ENCODE results near the gene CCDC142.

Gene CCDC142

DNA sequence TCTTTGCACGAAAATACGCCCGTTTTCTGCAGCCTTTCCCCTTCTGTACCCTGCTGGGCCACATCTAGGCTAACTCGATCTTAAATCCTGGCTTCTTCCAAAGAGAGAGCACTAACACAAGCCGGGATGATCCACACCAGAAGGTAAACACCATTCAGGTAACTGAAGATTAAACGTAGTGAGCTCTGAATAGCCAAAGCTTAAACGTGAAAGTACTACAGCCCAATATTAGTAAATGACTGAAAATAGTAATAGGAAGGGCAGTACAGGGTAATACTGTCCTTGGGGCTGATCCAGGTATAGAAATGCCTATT, 9.9 kb downstream of the CCDC142 start:
- TF ChIP-seq EGR1 (IDR thresholded peaks at IDR 0.05), result no peak
- no peak for TF ChIP-seq ZBTB7A (IDR thresholded peaks at IDR 0.05; ENCODE audit: low read depth)
- no peak for TF ChIP-seq TCF12 (IDR thresholded peaks at IDR 0.05; ENCODE audit: low read depth)
- TF ChIP-seq EP300 (IDR thresholded peaks at IDR 0.05; ENCODE audit: borderline replicate concordance), result no peak
- no peak for TF ChIP-seq YY1 (IDR thresholded peaks at IDR 0.05; ENCODE audit: low read depth)
- no peak for TF ChIP-seq CEBPB (IDR thresholded peaks at IDR 0.05)
- TF ChIP-seq TEAD4 (IDR thresholded peaks at IDR 0.05), result no peak
- TF ChIP-seq, protein P1, sequence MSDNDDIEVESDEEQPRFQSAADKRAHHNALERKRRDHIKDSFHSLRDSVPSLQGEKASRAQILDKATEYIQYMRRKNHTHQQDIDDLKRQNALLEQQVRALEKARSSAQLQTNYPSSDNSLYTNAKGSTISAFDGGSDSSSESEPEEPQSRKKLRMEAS (IDR thresholded peaks at IDR 0.05), result no peak
- TF ChIP-seq, protein P2, sequence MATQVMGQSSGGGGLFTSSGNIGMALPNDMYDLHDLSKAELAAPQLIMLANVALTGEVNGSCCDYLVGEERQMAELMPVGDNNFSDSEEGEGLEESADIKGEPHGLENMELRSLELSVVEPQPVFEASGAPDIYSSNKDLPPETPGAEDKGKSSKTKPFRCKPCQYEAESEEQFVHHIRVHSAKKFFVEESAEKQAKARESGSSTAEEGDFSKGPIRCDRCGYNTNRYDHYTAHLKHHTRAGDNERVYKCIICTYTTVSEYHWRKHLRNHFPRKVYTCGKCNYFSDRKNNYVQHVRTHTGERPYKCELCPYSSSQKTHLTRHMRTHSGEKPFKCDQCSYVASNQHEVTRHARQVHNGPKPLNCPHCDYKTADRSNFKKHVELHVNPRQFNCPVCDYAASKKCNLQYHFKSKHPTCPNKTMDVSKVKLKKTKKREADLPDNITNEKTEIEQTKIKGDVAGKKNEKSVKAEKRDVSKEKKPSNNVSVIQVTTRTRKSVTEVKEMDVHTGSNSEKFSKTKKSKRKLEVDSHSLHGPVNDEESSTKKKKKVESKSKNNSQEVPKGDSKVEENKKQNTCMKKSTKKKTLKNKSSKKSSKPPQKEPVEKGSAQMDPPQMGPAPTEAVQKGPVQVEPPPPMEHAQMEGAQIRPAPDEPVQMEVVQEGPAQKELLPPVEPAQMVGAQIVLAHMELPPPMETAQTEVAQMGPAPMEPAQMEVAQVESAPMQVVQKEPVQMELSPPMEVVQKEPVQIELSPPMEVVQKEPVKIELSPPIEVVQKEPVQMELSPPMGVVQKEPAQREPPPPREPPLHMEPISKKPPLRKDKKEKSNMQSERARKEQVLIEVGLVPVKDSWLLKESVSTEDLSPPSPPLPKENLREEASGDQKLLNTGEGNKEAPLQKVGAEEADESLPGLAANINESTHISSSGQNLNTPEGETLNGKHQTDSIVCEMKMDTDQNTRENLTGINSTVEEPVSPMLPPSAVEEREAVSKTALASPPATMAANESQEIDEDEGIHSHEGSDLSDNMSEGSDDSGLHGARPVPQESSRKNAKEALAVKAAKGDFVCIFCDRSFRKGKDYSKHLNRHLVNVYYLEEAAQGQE (IDR thresholded peaks at IDR 0.05; ENCODE audit: low read depth), result no peak
- no peak for TF ChIP-seq RAD21 (IDR thresholded peaks at IDR 0.05; ENCODE audit: low read depth)
- no peak for TF ChIP-seq NFIC (IDR thresholded peaks at IDR 0.05)
- TF ChIP-seq CREB1 (IDR thresholded peaks at IDR 0.05; ENCODE audit: low read depth), result no peak

DNA sequence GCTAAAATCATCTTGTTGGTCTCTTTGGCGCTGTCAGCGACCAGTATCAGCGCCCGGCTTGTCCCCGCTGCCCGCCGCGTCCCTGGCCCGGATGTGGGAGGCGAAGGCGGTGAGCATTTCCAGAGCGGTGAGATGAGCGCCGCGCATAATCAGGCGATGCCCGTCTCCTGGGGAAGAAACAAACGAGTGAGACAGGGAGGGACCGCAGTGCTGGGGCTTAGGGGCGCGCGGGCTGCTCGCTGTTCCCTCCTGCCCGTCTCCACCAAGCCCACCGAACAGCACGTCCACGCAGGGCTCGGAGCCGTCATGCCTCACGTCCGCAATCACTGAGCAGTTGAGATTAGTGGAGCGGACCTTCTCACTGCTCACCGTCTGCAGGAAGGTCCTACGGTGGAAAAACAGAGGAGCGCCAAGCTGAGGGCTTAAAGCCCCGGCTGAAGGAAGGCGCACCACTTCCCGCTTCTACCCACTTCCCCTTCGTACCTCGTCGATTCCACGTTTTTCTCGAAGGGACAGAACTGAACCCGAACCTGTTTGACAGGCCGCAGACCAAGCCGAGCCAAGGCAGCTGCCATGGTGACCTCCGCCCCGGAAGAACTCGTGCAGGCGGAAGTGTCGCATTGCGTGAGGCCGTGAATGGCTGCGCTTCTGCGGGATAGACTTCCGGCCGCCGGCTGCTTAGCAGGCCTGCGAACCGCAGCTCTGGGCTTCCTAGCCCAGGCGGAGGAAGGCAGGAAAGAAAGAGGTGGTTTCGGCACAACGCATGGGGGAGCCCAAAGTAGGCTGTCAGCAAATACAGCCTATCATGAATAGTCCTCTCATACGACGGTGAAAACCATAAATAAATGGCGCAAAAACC, 10.5 kb downstream of the CCDC142 start, which contains the start of gene MRPL53:
Gene MRPL53, minus strand, starts transcription at position 595 of the 859 bp plus-strand sequence. Its CDS starts 20 bp downstream, at position 575.
- TF ChIP-seq RAD21 (IDR thresholded peaks at IDR 0.05; ENCODE audit: low read depth), result no peak
- TF ChIP-seq, protein P1 (IDR thresholded peaks at IDR 0.05), result peak; percentile 91
- no peak for TF ChIP-seq ZBTB7A (IDR thresholded peaks at IDR 0.05; ENCODE audit: low read depth)
- TF ChIP-seq YY1 (IDR thresholded peaks at IDR 0.05; ENCODE audit: low read depth), result peak; percentile 97
- TF ChIP-seq CEBPB (IDR thresholded peaks at IDR 0.05), result peak; percentile 24; the same call in 1 of the 2 replicates
- peak; percentile 61 for TF ChIP-seq EGR1 (IDR thresholded peaks at IDR 0.05)
- peak; percentile 78 for TF ChIP-seq TCF12 (IDR thresholded peaks at IDR 0.05; ENCODE audit: low read depth)
- TF ChIP-seq, protein P3, sequence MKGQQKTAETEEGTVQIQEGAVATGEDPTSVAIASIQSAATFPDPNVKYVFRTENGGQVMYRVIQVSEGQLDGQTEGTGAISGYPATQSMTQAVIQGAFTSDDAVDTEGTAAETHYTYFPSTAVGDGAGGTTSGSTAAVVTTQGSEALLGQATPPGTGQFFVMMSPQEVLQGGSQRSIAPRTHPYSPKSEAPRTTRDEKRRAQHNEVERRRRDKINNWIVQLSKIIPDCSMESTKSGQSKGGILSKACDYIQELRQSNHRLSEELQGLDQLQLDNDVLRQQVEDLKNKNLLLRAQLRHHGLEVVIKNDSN (IDR thresholded peaks at IDR 0.05), result no peak; the same call in 1 of the 2 replicates
- TF ChIP-seq FOXM1 (IDR thresholded peaks at IDR 0.05; ENCODE audit: borderline replicate concordance, low read depth), result no peak; the same call in 1 of the 2 replicates
- TF ChIP-seq, protein P2 (IDR thresholded peaks at IDR 0.05; ENCODE audit: low read depth), result no peak
- TF ChIP-seq TAF1 (IDR thresholded peaks at IDR 0.05; ENCODE audit: low read depth), result peak; percentile 86
- TF ChIP-seq NFIC (IDR thresholded peaks at IDR 0.05), result peak; percentile 53
- peak; percentile 44; the same call in 1 of the 2 replicates for TF ChIP-seq EP300 (IDR thresholded peaks at IDR 0.05; ENCODE audit: borderline replicate concordance)
- peak; percentile 81 for TF ChIP-seq CREB1 (IDR thresholded peaks at IDR 0.05; ENCODE audit: low read depth)
- TF ChIP-seq TEAD4 (IDR thresholded peaks at IDR 0.05), result peak; percentile 54

DNA sequence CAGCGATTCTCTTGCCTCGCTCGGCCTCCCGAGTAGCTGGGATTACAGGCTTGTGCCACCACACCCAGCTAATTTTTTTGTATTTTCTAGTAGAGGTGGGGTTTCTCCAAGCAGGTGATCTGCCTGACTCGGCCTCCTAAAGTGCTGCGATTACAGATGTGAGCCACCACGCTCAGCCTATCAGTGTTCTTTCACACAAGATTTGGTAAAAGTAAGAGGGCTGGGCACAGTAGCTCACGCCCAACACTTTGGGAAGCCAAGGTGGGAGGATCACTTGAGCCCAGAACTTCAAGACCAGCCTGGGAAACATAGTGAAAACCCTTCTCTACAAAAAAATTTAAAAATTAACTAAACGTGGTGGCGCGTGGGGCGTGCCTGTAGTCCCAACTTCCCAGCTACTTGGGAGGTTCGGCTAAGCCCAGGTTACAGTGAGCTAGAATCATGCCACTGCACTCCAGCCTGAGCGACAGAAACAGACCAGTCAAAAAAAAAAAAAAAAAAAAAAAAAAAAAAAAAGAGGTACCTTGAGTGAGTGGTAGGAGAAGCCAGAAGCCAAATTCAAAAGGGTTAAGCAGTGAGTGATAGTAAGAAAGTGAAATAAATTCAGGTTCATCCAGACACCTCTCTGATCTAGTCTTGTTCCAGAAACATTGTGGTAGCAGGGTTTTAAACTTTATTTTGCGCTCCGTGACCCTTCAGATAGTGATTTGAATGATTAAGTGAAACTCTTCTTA, 11.3 kb downstream of the CCDC142 start:
- no peak for TF ChIP-seq TCF12 (IDR thresholded peaks at IDR 0.05; ENCODE audit: low read depth)
- no peak for TF ChIP-seq YY1 (IDR thresholded peaks at IDR 0.05; ENCODE audit: low read depth)
- no peak for TF ChIP-seq EGR1 (IDR thresholded peaks at IDR 0.05)
- TF ChIP-seq CEBPB (IDR thresholded peaks at IDR 0.05), result no peak
- TF ChIP-seq, protein P2 (IDR thresholded peaks at IDR 0.05; ENCODE audit: low read depth), result no peak
- TF ChIP-seq TEAD4 (IDR thresholded peaks at IDR 0.05), result no peak
- TF ChIP-seq, protein P3 (IDR thresholded peaks at IDR 0.05), result no peak
- TF ChIP-seq NFIC (IDR thresholded peaks at IDR 0.05), result no peak
- TF ChIP-seq ZBTB7A (IDR thresholded peaks at IDR 0.05; ENCODE audit: low read depth), result no peak
- TF ChIP-seq, protein P1 (IDR thresholded peaks at IDR 0.05), result no peak
